Femur (tissue), 1 donor: ENCODE results near the gene NDUFS7.

ENCODE experiments used
- DNase-seq: peaks from one replicate; pipeline ENCODE4 v3.0.0-alpha.2; 2017

NDUFS7 gene

GRCh38 chr19:1401138-1401888, 17.6 kb downstream of the NDUFS7 start, which contains the start of gene GAMT:
GAMT (minus strand) TSS chr19:1401542; CDS start chr19:1401476, 66 bp downstream.
- DNase-seq: peak; percentile 71

GRCh38 chr19:1401889-1402217, 18.1 kb downstream of the NDUFS7 start:
- no peak for DNase-seq

- DNase-seq: no peak
These were observed 18.8 kb downstream of the NDUFS7 start for GRCh38 chr19:1402411-1403070.

GRCh38 chr19:1406774-1407527, 23.2 kb downstream of the NDUFS7 start:
- DNase-seq: peak; percentile 99

- peak; percentile 57 for DNase-seq
These were observed 24.0 kb downstream of the NDUFS7 start, which contains the start of gene DAZAP1 for GRCh38 chr19:1407528-1408299. DAZAP1 (plus strand) TSS chr19:1407586; CDS start chr19:1407774, 188 bp downstream.

- peak; percentile 66 for DNase-seq
These were observed 24.8 kb downstream of the NDUFS7 start for GRCh38 chr19:1408300-1409203.

- no peak for DNase-seq
These were observed 25.7 kb downstream of the NDUFS7 start for GRCh38 chr19:1409204-1410005.

- no peak for DNase-seq
These were observed 26.6 kb downstream of the NDUFS7 start for GRCh38 chr19:1410136-1410786.

GRCh38 chr19:1410789-1411188, 27.1 kb downstream of the NDUFS7 start:
- no peak for DNase-seq

- DNase-seq: peak; percentile 68
These were observed 27.8 kb downstream of the NDUFS7 start for GRCh38 chr19:1411255-1412191.

- no peak for DNase-seq
These were observed 28.7 kb downstream of the NDUFS7 start for GRCh38 chr19:1412323-1412923.

GRCh38 chr19:1412995-1413800, 29.5 kb downstream of the NDUFS7 start:
- no peak for DNase-seq

- DNase-seq: no peak
These were observed 32.5 kb downstream of the NDUFS7 start for GRCh38 chr19:1416014-1416841.

- DNase-seq: no peak
These were observed 33.4 kb downstream of the NDUFS7 start for GRCh38 chr19:1417145-1417544.

GRCh38 chr19:1417681-1418495, 34.2 kb downstream of the NDUFS7 start:
- no peak for DNase-seq

GRCh38 chr19:1418496-1418775, 34.7 kb downstream of the NDUFS7 start:
- no peak for DNase-seq
